Neural progenitor cell (in vitro differentiated cells): ENCODE results near the gene PCSK5.
"Not testable (repeated sequence)": the region's sequence is repeated elsewhere in the genome, so short reads cannot be mapped to it uniquely, and the experiment has no call there.

Source experiments
- CTCF ChIP-seq: fragments of 200-600 bp; sonication (generic); IDR thresholded peaks from 2 replicates; pipeline ENCODE4 v1.5.1; 2017; ENCODE audit warnings: antibody characterized with exemption, mild to moderate bottlenecking
- EZH2phosphoT487 ChIP-seq: fragments of 200-600 bp; sonication (generic); IDR thresholded peaks from 2 replicates; pipeline ENCODE4 v1.6.1; 2017; ENCODE audit warnings: antibody characterized with exemption

GRCh38 chr9:76081281-76081680 is 190.8 kb downstream of the PCSK5 start:
- TF ChIP-seq EZH2phosphoT487, CTCF: not testable (repeated sequence)
